Measurements from ENCODE around the gene TMBIM1.

- TF ChIP-seq CTCF (IDR thresholded peaks at IDR 0.05; ENCODE audit: low read depth, low read length) (no peak), EZH2phosphoT487 (IDR thresholded peaks at IDR 0.05; ENCODE audit: low read depth) (no peak)
Observed at GRCh38 chr2:218296847-218297246, 4.5 kb upstream of the TMBIM1 start.

Data from OCI-LY3 (cell line).